ENCODE results near the gene C11orf98. TPM values are rescaled to one million over a fixed set of nuclear protein-coding genes. Genes with fewer than 3 reads are reported as not detected.
A peak's percentile ranks its signal among the peaks of the same experiment; 100 is the strongest.

Gene C11orf98
- total and polyA plus RNA-seq, 2 of the 13 experiments (the other 11 are each of a cell fraction or from before 2014, with no cell fraction given): 30.4 to 91.8 TPM

DNA sequence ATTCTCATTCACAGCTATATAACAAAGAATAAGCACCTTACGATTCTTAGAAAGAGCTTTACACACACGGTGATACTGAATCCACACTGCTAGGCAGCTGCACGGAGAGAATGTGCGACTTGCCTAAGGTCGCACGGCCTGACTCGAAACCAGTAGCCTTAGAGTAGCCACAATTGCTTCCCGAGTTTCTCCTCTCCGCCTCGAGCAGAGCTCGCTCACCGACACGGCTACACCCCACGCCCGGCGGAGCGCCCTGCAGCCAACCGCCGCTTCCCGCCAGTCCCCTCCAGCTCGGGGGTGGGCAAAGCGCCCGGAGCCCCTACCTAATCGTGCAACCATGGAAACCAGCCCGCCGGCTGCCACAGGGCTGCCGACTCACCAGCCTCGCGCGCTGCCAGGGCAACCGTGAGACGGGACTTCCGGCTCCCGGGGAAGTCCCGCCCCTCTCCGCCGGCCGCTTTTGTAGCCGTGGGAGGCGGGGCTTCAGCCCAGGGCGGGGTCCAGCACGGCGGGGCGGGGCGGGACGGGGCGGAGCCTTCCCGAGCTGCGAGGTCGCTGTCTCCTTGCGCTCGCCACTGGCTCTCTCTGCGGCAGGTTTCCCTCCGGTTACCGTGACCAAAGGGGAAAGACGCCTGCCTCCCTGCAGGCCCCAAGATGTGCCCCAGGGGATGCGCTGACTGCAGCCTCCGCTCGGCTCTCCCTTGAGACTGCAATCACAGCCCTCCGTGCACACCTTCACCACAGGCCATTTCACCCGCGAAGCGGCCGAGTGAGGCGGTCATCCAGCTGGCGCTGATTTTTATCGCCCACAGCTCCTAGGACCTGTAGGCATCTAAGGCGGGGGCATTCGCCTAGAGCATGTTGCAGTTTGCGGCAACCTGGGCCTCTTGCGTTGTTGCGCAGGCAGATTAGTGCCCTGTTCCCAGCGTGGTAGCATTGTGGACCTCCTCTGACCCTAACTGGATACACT, 41.2 kb upstream of the C11orf98 start (continued):
- TF ChIP-seq, protein P1, sequence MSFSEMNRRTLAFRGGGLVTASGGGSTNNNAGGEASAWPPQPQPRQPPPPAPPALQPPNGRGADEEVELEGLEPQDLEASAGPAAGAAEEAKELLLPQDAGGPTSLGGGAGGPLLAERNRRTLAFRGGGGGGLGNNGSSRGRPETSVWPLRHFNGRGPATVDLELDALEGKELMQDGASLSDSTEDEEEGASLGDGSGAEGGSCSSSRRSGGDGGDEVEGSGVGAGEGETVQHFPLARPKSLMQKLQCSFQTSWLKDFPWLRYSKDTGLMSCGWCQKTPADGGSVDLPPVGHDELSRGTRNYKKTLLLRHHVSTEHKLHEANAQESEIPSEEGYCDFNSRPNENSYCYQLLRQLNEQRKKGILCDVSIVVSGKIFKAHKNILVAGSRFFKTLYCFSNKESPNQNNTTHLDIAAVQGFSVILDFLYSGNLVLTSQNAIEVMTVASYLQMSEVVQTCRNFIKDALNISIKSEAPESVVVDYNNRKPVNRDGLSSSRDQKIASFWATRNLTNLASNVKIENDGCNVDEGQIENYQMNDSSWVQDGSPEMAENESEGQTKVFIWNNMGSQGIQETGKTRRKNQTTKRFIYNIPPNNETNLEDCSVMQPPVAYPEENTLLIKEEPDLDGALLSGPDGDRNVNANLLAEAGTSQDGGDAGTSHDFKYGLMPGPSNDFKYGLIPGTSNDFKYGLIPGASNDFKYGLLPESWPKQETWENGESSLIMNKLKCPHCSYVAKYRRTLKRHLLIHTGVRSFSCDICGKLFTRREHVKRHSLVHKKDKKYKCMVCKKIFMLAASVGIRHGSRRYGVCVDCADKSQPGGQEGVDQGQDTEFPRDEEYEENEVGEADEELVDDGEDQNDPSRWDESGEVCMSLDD (CRISPR knock-in tag; IDR thresholded peaks at IDR 0.05; ENCODE audit: borderline replicate concordance): no peak
- no peak for TF ChIP-seq NR2F2 (IDR thresholded peaks at IDR 0.05; ENCODE audit: borderline replicate concordance, low read depth)
- TF ChIP-seq, protein P2, sequence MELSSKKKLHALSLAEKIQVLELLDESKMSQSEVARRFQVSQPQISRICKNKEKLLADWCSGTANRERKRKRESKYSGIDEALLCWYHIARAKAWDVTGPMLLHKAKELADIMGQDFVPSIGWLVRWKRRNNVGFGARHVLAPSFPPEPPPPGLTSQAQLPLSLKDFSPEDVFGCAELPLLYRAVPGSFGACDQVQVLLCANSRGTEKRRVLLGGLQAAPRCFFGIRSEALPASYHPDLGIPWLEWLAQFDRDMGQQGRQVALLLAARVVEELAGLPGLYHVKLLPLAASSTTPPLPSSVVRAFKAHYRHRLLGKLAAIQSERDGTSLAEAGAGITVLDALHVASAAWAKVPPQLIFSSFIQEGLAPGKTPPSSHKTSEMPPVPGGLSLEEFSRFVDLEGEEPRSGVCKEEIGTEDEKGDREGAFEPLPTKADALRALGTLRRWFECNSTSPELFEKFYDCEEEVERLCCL (CRISPR knock-in tag; IDR thresholded peaks at IDR 0.05; ENCODE audit: borderline replicate concordance): no peak; the same call in 1 of the 2 replicates
- no peak for TF ChIP-seq ZNF17 (CRISPR knock-in tag; IDR thresholded peaks at IDR 0.05)
- TF ChIP-seq, protein P3, sequence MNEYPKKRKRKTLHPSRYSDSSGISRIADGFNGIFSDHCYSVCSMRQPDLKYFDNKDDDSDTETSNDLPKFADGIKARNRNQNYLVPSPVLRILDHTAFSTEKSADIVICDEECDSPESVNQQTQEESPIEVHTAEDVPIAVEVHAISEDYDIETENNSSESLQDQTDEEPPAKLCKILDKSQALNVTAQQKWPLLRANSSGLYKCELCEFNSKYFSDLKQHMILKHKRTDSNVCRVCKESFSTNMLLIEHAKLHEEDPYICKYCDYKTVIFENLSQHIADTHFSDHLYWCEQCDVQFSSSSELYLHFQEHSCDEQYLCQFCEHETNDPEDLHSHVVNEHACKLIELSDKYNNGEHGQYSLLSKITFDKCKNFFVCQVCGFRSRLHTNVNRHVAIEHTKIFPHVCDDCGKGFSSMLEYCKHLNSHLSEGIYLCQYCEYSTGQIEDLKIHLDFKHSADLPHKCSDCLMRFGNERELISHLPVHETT (CRISPR knock-in tag; conservative IDR thresholded peaks at IDR 0.05): no peak
- TF ChIP-seq ASH2L (IDR thresholded peaks at IDR 0.05; ENCODE audit: insufficient read length, low read depth, low read length): peak; percentile 61
- TF ChIP-seq, protein P4, sequence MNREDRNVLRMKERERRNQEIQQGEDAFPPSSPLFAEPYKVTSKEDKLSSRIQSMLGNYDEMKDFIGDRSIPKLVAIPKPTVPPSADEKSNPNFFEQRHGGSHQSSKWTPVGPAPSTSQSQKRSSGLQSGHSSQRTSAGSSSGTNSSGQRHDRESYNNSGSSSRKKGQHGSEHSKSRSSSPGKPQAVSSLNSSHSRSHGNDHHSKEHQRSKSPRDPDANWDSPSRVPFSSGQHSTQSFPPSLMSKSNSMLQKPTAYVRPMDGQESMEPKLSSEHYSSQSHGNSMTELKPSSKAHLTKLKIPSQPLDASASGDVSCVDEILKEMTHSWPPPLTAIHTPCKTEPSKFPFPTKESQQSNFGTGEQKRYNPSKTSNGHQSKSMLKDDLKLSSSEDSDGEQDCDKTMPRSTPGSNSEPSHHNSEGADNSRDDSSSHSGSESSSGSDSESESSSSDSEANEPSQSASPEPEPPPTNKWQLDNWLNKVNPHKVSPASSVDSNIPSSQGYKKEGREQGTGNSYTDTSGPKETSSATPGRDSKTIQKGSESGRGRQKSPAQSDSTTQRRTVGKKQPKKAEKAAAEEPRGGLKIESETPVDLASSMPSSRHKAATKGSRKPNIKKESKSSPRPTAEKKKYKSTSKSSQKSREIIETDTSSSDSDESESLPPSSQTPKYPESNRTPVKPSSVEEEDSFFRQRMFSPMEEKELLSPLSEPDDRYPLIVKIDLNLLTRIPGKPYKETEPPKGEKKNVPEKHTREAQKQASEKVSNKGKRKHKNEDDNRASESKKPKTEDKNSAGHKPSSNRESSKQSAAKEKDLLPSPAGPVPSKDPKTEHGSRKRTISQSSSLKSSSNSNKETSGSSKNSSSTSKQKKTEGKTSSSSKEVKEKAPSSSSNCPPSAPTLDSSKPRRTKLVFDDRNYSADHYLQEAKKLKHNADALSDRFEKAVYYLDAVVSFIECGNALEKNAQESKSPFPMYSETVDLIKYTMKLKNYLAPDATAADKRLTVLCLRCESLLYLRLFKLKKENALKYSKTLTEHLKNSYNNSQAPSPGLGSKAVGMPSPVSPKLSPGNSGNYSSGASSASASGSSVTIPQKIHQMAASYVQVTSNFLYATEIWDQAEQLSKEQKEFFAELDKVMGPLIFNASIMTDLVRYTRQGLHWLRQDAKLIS (CRISPR knock-in tag; IDR thresholded peaks at IDR 0.05): no peak
- TF ChIP-seq ZNF563 (CRISPR knock-in tag; IDR thresholded peaks at IDR 0.05): peak; percentile 50; the same call in 1 of the 2 replicates
- TF ChIP-seq, protein P5, sequence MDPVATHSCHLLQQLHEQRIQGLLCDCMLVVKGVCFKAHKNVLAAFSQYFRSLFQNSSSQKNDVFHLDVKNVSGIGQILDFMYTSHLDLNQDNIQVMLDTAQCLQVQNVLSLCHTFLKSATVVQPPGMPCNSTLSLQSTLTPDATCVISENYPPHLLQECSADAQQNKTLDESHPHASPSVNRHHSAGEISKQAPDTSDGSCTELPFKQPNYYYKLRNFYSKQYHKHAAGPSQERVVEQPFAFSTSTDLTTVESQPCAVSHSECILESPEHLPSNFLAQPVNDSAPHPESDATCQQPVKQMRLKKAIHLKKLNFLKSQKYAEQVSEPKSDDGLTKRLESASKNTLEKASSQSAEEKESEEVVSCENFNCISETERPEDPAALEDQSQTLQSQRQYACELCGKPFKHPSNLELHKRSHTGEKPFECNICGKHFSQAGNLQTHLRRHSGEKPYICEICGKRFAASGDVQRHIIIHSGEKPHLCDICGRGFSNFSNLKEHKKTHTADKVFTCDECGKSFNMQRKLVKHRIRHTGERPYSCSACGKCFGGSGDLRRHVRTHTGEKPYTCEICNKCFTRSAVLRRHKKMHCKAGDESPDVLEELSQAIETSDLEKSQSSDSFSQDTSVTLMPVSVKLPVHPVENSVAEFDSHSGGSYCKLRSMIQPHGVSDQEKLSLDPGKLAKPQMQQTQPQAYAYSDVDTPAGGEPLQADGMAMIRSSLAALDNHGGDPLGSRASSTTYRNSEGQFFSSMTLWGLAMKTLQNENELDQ (CRISPR knock-in tag; IDR thresholded peaks at IDR 0.05; ENCODE audit: borderline replicate concordance): no peak
- TF ChIP-seq, protein P6, sequence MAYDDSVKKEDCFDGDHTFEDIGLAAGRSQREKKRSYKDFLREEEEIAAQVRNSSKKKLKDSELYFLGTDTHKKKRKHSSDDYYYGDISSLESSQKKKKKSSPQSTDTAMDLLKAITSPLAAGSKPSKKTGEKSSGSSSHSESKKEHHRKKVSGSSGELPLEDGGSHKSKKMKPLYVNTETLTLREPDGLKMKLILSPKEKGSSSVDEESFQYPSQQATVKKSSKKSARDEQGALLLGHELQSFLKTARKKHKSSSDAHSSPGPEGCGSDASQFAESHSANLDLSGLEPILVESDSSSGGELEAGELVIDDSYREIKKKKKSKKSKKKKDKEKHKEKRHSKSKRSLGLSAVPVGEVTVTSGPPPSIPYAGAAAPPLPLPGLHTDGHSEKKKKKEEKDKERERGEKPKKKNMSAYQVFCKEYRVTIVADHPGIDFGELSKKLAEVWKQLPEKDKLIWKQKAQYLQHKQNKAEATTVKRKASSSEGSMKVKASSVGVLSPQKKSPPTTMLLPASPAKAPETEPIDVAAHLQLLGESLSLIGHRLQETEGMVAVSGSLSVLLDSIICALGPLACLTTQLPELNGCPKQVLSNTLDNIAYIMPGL (CRISPR knock-in tag; IDR thresholded peaks at IDR 0.05; ENCODE audit: borderline replicate concordance in 1 of 2, low read depth in 1 of 2): peak in 1 of 2 experiments; percentile 17; a peak in 1 of 4 replicates

Measured in HepG2 (cell line).